Middle frontal gyrus (tissue), 1 donor: ENCODE results near the gene KLHL41.

Source experiments
- DNase-seq: peaks from one replicate; pipeline ENCODE4 v3.0.0-alpha.2; 2015; ENCODE audit warnings: low spot score; ENCODE audit errors: extremely low spot score

KLHL41 gene

GRCh38 chr2:169509298-169509885, at the start of gene KLHL41:
KLHL41 (plus strand) TSS chr2:169509702; CDS start chr2:169509779, 77 bp downstream.
- DNase-seq = no peak

DNA sequence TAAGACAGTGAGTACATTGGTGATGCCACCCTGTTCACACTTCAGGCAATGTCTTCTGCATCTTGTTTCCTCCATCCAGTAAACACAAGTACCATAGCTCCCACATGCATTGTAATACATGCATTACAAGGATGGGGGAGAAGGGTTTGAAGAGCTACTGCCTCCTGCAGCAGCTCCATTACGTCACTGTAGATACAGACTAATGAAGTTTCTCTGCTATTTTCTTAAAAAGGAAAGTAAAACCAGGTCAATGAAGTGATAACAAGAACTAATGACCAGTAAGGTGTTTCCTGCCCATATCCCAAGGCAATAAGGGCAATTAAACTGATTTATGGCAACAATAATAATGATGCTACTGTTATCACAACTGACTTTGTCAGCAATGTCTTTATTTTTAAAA, 48.4 kb upstream of the KLHL41 start:
- no peak for DNase-seq

GRCh38 chr2:169462896-169463695, 46.4 kb upstream of the KLHL41 start:
- DNase-seq = no peak

DNA sequence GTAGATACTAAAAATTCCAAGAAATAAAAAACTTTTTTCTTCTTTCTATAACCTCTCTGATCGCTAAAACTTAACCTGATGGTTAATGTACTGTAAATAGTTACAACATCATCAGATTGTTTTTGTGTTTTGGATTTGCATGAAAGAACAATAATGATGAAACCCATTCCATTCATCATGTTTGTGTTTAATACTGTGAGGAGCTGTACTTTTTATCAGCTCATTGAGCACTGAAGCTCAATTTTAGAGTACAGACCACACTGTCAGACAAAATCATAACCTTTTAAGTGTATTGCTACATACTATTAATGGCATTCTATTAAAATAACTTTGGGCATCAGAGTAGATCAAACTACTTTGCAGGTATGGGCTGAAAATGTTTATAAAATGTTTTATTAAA, 45.0 kb upstream of the KLHL41 start:
- no peak for DNase-seq

DNA sequence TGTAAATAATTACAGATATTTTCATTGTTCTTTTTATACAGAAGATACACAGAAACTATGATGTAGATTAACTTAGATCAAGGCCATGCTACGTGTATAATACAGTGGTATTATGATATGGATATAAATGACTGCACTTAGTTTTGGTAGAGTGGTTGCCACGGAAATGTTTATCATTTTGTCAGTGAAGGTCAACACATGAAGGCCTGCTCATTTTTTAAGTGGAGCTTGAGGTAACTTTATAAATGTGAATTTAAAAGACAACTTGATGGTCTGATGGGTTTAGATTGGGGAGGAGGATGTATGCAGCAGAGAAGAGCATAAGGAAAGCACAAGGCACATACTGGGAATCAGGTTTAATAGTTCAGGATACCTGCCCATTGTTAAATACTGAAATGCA, 44.6 kb upstream of the KLHL41 start:
- no peak for DNase-seq

- no peak for DNase-seq
These were observed 40.7 kb upstream of the KLHL41 start for GRCh38 chr2:169468841-169469240.

DNA sequence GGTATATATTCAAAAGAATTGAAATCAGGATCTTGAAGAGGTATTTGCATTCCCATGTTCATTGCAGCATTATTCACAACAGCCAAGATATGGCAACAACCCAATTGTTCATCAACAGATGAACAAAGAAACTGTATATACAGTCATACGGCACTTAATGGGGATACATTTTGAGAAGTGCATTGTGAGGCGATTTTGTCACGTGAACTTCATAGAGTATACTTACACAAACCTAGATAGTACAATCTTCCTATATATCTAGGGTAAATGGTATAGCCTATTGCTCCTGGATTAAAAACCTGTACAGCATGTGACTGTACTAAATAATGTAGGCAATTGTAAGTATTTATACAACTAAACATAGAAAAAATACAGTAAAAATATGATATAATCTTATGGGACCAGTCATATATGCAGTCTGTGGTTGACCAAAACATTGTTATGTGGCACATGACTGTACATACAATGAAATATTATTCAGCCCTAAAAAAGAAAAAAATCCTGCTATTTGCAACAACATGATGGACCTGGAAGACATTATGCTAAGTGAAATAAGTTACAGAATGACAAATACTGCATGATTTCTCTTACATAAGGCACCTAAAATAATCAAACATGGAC, 39.4 kb upstream of the KLHL41 start:
- no peak for DNase-seq

DNA sequence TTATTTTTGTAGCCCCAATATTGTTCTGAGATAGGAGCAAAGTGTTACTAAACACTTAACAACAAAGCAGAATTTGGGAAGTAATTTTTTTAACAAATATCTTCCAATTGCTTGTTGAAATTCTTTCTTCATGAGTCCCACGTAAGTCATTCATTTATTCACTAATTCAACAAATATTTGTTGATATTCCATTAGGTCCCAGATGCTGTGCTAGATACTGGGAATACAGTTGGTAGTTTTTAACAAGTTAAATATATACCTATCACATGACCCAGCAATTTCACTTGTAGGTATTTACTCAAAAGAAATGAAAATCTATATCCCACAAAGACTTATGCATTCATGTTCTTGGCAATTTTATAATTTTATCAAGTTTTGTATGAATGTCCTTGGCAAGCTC, 37.3 kb upstream of the KLHL41 start:
- DNase-seq = no peak

DNA sequence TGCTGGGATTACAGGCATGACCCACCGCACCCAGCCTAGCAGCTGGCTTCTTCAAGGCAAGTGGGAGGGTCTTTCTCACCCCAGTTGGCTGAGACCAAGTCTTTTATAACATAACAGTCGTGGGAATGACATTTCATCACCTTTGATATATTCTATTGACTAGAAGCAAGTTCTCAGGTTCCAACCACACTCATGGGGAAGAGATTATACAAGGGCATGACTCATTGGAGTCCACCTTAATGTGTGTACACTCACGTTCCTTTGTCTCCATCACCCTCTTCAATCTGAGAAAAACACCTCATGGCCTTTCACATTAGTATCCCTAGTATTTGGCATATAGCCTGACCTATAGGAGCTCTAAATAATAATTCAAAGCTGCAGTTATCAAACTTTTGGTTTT, 33.0 kb upstream of the KLHL41 start:
- DNase-seq = no peak

DNA sequence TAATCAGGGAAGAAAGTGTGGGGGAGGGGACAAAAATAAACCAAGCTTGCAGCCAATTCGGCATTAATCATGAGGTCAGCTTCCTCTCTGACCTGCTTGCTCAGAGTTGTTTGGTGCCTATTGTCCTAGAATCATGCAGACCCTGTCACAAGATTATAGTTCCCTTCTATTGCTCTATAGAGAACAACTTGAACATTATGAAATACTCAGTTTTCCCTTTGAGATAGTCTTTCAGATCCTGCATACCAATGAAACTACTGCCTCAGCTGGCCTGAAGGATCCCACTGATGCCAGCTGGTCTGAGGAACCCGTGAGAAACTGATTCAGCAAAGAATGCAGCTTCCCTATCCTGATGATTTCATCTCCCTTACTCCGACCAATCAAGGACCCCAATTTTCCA, 31.2 kb upstream of the KLHL41 start:
- DNase-seq = no peak

DNA sequence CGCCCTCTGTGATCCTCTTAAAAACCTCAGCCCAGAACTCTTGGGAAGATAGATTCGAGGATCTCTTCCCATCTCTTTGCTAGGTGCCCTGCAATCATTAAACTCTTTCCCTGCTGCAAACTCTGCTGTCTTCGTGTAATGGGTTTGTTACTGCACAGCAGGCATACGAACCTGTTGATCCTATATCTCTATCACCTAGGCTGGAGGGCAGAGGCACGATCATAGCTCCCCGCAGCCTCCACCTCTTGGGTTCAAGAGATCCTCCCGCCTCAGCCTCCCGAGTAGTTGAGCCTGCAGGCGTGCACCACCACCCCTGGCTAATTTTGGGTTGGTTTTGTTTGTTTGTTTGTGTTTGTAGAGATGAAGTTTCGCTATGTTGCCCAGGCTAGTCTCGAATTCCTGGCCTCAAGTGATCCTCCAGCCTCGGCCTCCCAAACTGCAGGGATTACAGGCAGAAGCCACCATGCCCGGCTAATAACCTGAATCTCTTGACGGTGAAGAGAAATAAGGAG, 30.7 kb upstream of the KLHL41 start:
- no peak for DNase-seq

DNA sequence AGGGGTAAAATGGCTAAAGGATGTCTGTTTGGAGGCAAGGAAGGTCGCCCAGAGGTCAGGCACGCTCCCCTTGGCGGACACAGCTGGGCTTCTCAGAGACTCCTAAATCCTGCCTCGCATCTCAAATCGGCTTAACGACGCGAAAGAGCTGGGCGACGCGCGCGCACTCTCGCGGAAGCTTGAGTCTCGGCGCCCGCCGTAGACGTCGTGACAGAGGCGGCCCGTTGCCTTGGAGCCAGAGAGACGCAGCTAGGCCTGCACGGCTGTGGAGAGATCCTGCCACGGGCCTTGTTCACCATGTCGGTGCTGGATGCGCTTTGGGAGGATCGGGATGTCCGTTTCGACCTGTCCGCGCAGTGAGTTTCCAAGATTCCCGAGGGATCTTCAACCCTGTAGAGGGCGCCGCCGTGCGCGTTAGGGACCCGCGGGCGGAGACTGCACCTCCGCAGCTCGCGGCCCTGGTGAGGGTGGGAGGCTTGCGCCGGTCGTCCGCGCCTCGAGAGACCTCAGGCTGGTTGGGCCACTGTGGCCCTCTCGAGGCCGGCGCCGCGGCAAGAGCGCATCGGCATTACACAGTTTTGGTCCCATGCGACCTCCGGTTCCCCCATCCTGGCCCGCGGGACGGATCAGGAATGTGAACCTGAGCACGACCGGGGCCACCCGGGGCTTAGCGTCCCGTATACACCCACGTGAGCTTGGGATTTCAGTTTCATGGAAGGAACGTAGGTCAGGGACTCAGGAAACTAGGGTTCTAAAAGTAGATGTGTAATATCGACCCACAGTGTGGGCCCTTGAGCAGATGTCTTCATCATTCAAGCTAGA, 30.0 kb upstream of the KLHL41 start, which contains the start of gene BBS5:
Gene BBS5, plus strand, starts transcription at position 238 of the 822 bp plus-strand sequence. Its CDS starts 60 bp downstream, at position 298.
- peak; percentile 78 for DNase-seq

GRCh38 chr2:169480079-169480465, 29.4 kb upstream of the KLHL41 start:
- DNase-seq = no peak

GRCh38 chr2:169485650-169486138, 23.8 kb upstream of the KLHL41 start:
- DNase-seq = no peak

GRCh38 chr2:169486487-169486886, 23.0 kb upstream of the KLHL41 start:
- no peak for DNase-seq

DNA sequence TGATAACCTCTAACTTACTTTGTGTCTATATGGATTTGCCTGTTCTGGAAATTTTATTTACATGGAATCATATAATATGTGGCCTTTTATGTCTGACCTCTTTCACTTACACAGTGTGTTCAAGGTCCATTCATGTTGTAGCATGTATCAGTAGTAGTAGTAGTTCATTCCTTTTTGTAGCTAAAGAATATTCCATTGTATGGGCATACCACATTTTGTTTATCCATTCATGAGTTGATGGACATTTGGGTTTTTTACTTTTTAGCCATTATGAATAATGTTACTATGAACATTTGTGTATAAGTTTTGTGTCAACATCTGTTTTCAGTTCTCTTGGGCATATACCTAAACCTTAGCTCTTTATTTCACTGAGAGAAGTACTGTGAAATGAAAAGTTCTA, 18.7 kb upstream of the KLHL41 start:
- no peak for DNase-seq

- DNase-seq = no peak
These were observed 18.1 kb upstream of the KLHL41 start for GRCh38 chr2:169491378-169491777.

- no peak for DNase-seq
These were observed 16.1 kb upstream of the KLHL41 start for GRCh38 chr2:169493360-169493759.

DNA sequence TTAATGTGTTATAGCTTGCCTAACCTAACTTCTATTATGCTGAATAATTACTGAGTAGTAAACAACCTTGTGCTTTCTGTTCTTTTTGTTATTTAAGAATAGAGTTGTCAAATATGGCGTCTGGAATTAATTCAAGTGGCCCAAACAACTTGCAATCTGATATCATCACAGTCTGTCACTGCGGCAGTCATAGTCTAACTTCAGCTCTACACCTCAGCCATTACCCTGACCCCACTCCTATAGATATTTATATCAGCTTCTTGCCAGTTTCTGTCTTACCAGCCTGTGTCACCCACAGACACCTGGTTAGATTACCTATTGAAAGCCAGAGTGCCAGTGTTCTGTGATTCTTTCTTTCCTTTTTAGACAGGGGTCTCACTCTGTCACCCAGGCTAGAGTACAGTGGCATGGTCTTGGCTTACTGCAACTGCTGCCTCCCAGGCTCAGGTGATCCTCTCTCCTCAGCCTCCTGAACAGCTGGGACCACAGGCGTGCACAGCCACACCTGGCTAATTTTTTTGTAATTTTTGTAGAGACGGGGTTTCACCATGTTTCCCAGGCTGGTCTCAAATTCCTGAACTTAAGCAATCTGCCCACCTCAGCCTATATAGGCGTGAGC, 14.1 kb upstream of the KLHL41 start:
- DNase-seq = no peak

- DNase-seq = no peak
These were observed 4.9 kb upstream of the KLHL41 start for GRCh38 chr2:169504651-169505050.

DNA sequence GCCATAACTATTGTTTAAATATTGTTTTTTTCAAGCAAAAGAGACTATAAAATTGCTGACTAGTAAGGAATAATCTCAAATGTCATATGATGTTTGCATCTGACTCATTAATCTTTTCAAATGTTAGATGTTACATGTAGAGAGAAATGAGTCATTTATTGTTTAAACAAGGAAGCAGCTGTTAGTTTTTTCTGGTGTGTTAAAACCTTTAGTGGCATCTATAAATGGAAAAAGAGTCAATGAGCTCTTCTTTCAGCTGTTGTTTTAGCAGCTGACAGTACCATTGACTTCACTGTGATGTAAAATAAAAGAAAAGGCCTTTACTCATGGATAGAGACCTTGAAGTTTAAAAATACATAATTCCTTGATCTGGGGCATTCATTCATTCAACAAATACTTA, 1.8 kb upstream of the KLHL41 start:
- no peak for DNase-seq
